RWPE2 (cell line): ENCODE data around the gene PRPF39.

Experiments used
- ATAC-seq: fragments of 200-7000 bp; cut with Tn5 transposase; 3 replicates; pipeline ENCODE4 v1.9.1; 2021; ENCODE audit warnings: low read depth
- DNase-seq: peaks from one replicate; pipeline ENCODE4 v3.0.0-alpha.2; 2020; ENCODE audit warnings: low spot score
- H3K27ac ChIP-seq: fragments of 450-650 bp; 2 replicates; pipeline ENCODE4 v1.5.1; 2017; ENCODE audit warnings: mild to moderate bottlenecking; ENCODE audit not compliant: poor library complexity, severe bottlenecking
- H3K27me3 ChIP-seq: fragments of 250-450 bp; sonication (Bioruptor Pico); 2 replicates; pipeline ENCODE4 v1.5.1; 2021; ENCODE audit warnings: mild to moderate bottlenecking, moderate library complexity; ENCODE audit not compliant: insufficient read depth, poor library complexity, severe bottlenecking
- H3K36me3 ChIP-seq: fragments of 250-450 bp; sonication (Bioruptor Pico); 2 replicates; pipeline ENCODE4 v1.5.1; 2020; ENCODE audit warnings: low read depth, mild to moderate bottlenecking, moderate library complexity
- H3K4me1 ChIP-seq: fragments of 250-450 bp; sonication (Bioruptor Pico); 2 replicates; pipeline ENCODE4 v1.5.1; 2021; ENCODE audit warnings: mild to moderate bottlenecking, moderate library complexity; ENCODE audit not compliant: insufficient read depth, poor library complexity, severe bottlenecking
- H3K4me3 ChIP-seq: fragments of 250-450 bp; sonication (Bioruptor Pico); 2 replicates; pipeline ENCODE4 v1.5.1; 2021; ENCODE audit warnings: mild to moderate bottlenecking, moderate library complexity; ENCODE audit not compliant: severe bottlenecking
- H3K9me3 ChIP-seq: fragments of 250-450 bp; sonication (Bioruptor Pico); 2 replicates; pipeline ENCODE4 v1.5.1; 2021; ENCODE audit warnings: mild to moderate bottlenecking, moderate library complexity; ENCODE audit not compliant: severe bottlenecking
- TF ChIP-seq, protein P1 (sequence below): fragments of 450-650 bp; IDR thresholded peaks from one replicate; pipeline ENCODE4 v1.5.1; 2017; ENCODE audit warnings: mild to moderate bottlenecking, moderate library complexity; ENCODE audit not compliant: poor library complexity, severe bottlenecking

PRPF39 gene

DNA sequence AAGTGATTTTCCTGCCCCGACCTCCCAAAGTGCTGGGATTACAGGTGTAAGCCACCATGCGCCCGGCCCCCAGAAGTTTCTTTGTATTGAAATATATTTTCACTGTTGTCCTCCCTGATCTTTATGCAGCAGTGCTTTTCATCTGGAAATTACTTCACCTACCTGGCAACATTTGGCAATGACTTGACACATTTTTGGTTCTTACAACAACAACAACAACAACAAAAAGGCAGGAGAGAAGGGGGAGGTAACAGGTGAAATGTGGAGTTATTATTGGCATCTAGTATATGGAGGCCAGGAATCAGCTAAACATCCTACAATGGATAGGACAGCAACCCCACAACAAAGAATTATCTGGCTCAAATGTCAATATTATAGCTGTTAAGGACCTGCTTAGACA, 65.7 kb downstream of the PRPF39 start:
- peaks cover 49% of the 10 kb centered on the region for H3K36me3 ChIP-seq
- H3K4me3 ChIP-seq: no peak overlapping the region
- TF ChIP-seq, protein P1, sequence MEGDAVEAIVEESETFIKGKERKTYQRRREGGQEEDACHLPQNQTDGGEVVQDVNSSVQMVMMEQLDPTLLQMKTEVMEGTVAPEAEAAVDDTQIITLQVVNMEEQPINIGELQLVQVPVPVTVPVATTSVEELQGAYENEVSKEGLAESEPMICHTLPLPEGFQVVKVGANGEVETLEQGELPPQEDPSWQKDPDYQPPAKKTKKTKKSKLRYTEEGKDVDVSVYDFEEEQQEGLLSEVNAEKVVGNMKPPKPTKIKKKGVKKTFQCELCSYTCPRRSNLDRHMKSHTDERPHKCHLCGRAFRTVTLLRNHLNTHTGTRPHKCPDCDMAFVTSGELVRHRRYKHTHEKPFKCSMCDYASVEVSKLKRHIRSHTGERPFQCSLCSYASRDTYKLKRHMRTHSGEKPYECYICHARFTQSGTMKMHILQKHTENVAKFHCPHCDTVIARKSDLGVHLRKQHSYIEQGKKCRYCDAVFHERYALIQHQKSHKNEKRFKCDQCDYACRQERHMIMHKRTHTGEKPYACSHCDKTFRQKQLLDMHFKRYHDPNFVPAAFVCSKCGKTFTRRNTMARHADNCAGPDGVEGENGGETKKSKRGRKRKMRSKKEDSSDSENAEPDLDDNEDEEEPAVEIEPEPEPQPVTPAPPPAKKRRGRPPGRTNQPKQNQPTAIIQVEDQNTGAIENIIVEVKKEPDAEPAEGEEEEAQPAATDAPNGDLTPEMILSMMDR: no peak
- no peaks in the 10 kb centered on the region for H3K9me3 ChIP-seq
- H3K27me3 ChIP-seq: no peaks in the 10 kb centered on the region
- ATAC-seq: no peak
- DNase-seq: no peak
- H3K4me1 ChIP-seq: no peaks in the 10 kb centered on the region
- no peak overlapping the region for H3K27ac ChIP-seq

DNA sequence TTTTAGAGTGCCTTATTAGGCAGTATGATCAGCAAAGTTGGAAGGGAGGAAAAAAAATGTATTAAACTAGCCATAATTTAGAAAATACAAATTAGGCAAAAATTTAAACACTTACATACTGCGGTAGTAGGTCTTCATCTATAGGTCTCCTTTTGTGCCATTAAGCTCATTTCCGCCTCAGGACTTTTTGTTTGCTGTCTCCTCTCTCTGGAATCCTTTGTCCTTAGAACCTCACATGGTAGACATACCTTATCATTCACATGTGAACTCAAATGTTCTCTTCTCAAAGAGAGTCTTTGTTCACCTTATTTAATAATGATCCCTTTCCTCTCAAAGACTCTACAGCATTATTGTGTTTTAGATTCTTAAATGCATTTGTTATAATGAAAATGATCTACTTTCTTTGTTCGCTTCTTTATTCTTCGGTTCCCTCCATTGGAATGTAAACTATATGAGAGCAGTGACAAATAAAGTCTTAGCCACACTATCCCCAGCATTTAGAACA, 66.5 kb downstream of the PRPF39 start:
- H3K9me3 ChIP-seq: no peaks in the 10 kb centered on the region
- H3K27ac ChIP-seq: no peak overlapping the region
- DNase-seq (no peak), ATAC-seq (no peak)
- no peaks in the 10 kb centered on the region for H3K27me3 ChIP-seq
- TF ChIP-seq, protein P1: no peak
- no peak overlapping the region for H3K4me3 ChIP-seq
- H3K36me3 ChIP-seq: peaks cover 57% of the 10 kb centered on the region
- no peaks in the 10 kb centered on the region for H3K4me1 ChIP-seq

DNA sequence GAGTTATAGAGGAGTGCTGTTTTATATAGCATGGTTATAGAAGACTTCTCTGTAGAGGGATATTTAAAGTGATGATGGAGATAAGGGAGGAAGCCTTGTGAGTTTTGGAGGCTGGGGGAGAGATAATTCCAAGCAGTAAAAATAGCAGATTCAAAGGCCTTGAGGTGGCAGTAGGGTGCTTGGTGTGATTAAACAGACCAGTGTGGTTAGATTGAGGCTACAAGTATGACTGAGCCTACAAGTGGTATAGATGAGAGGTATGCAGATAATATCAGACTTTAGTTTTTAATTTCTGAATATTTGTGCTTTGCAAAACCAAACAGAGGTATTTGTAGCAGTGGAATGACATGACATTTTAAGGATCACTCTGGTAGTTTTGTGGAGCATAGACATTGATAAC, 72.2 kb downstream of the PRPF39 start:
- no peaks in the 10 kb centered on the region for H3K27me3 ChIP-seq
- H3K27ac ChIP-seq: no peak overlapping the region
- ATAC-seq (peak; percentile 67; the same call in 2 of the 3 replicates), DNase-seq (no peak)
- H3K4me1 ChIP-seq: no peaks in the 10 kb centered on the region
- TF ChIP-seq, protein P1: no peak
- no peaks in the 10 kb centered on the region for H3K9me3 ChIP-seq
- H3K4me3 ChIP-seq: no peak overlapping the region
- H3K36me3 ChIP-seq: peaks cover 60% of the 10 kb centered on the region
